ENCODE data around the gene PLEKHM1.
"Not testable (repeated sequence)": the region's sequence is repeated elsewhere in the genome, so short reads cannot be mapped to it uniquely, and the experiment has no call there.

DNA sequence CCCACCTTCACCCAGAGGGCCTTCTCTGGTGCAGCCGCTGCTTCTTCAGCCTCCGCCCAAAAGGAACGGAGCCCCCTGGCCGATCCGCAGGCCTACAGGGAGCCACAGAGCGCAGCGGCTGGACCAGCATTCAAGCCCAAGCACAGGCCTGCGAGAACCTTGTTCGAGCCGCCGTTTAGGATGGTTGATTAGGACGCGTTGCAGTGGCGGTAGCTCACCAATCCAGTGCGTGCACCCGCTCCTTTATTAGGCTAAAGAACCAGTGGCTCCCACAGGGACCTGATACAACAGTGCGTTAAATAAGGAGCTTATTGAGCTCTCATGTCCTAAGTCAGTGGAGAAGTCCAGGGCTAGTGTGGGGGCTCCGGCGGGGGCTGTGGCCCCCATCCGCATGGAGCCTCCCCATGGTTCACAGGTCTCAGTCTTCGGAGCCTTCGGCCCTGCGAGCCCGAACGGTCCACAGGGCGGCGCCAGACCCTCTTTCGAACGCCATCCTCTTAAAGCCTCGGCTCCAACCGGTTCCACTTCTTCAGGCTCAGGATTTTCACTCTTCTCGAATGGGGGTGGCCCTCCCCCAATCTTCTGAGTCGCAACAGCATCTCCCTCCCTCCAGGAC lies 10.7 kb upstream of the PLEKHM1 start:
- TF ChIP-seq, protein P1, sequence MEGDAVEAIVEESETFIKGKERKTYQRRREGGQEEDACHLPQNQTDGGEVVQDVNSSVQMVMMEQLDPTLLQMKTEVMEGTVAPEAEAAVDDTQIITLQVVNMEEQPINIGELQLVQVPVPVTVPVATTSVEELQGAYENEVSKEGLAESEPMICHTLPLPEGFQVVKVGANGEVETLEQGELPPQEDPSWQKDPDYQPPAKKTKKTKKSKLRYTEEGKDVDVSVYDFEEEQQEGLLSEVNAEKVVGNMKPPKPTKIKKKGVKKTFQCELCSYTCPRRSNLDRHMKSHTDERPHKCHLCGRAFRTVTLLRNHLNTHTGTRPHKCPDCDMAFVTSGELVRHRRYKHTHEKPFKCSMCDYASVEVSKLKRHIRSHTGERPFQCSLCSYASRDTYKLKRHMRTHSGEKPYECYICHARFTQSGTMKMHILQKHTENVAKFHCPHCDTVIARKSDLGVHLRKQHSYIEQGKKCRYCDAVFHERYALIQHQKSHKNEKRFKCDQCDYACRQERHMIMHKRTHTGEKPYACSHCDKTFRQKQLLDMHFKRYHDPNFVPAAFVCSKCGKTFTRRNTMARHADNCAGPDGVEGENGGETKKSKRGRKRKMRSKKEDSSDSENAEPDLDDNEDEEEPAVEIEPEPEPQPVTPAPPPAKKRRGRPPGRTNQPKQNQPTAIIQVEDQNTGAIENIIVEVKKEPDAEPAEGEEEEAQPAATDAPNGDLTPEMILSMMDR (IDR thresholded peaks at IDR 0.05; ENCODE audit: insufficient read depth, low read length): not testable (repeated sequence)
- not testable (repeated sequence) for TF ChIP-seq POLR2AphosphoS5, GABPA (IDR thresholded peaks at IDR 0.05; ENCODE audit: low read depth)
- TF ChIP-seq, protein P2, sequence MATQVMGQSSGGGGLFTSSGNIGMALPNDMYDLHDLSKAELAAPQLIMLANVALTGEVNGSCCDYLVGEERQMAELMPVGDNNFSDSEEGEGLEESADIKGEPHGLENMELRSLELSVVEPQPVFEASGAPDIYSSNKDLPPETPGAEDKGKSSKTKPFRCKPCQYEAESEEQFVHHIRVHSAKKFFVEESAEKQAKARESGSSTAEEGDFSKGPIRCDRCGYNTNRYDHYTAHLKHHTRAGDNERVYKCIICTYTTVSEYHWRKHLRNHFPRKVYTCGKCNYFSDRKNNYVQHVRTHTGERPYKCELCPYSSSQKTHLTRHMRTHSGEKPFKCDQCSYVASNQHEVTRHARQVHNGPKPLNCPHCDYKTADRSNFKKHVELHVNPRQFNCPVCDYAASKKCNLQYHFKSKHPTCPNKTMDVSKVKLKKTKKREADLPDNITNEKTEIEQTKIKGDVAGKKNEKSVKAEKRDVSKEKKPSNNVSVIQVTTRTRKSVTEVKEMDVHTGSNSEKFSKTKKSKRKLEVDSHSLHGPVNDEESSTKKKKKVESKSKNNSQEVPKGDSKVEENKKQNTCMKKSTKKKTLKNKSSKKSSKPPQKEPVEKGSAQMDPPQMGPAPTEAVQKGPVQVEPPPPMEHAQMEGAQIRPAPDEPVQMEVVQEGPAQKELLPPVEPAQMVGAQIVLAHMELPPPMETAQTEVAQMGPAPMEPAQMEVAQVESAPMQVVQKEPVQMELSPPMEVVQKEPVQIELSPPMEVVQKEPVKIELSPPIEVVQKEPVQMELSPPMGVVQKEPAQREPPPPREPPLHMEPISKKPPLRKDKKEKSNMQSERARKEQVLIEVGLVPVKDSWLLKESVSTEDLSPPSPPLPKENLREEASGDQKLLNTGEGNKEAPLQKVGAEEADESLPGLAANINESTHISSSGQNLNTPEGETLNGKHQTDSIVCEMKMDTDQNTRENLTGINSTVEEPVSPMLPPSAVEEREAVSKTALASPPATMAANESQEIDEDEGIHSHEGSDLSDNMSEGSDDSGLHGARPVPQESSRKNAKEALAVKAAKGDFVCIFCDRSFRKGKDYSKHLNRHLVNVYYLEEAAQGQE (IDR thresholded peaks at IDR 0.05; ENCODE audit: insufficient replicate concordance, low read depth): not testable (repeated sequence)

Data from HL-60 (cell line).